ENCODE measurements around the gene P2RY8.
"Not testable (repeated sequence)": the region's sequence is repeated elsewhere in the genome, so short reads cannot be mapped to it uniquely, and the experiment has no call there.

Gene P2RY8, protein sequence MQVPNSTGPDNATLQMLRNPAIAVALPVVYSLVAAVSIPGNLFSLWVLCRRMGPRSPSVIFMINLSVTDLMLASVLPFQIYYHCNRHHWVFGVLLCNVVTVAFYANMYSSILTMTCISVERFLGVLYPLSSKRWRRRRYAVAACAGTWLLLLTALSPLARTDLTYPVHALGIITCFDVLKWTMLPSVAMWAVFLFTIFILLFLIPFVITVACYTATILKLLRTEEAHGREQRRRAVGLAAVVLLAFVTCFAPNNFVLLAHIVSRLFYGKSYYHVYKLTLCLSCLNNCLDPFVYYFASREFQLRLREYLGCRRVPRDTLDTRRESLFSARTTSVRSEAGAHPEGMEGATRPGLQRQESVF

DNA sequence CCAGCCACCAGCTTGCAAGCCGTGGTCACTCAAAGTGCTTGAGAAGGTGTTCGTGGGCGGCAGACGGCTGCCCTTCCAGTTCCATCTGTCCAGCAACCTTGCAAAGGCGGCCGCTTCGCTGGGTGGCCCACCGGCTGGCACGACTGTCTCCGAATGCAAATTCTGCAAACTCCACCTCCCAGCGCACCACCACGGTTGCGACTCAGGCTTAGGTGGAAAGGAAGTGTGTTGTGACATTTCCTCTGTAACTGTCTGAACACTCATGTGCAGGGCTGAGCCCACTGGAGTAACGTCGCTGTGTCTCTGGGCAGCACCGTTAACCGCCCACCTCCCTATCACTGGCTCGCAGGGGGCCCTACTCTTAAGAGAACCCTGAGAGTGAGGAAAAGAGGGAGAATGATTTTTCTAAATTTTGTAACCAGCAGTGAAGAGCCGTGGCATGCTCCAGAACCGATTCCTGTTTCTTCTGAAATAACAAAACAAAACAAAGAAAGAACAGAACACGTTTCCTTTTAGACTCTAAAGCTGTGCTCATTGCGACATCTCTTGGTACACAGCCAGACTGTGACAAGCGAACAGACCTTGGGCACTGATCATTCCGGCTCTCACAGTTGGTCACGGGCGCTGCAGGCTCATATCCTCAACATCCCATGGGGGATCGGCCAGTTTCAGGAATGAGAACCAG, at the start of gene P2RY8:
P2RY8 (minus strand) TSS at position 155 of the 685 bp plus-strand sequence. CDS start 70,627 bp downstream, outside the sequence.
- DNase-seq (ENCODE audit: low spot score): no peak

DNA sequence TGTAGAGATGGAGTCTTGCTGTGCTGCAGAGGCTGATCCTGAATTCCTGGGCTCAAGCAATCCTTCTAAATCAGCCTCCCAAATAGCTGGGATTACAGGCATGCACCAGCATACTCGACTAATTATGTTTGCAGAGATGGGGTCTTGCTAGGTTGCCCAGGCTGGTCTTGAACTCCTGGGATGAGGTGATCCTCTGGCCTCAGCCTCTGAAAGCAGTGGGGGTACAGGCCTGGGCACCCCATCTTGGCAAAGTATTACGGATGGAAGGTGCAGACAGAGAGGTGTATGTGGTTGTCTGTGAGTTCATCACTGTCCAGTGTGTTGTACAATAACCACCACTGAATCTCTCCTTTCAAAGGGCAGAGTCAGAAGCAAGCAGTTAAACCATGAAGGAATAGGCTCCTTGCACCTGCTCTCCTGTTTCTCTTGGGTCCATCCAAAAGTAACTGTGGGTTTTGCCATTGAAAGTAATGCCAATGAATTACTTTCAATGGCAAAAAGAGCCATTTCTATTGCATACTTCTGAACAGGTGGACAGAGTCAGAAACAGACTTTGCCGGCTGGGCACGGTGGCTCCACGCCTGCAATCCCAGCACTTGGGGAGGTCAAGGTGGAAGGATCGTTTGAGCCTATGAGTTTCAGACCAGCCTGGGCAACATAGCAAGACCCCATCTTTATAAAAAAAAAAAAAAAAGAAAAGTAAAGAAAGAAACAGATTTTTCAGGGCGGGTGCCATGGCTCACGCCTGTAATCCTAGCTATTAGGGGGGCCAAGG, 47.4 kb upstream of the P2RY8 start:
- no peak for DNase-seq (ENCODE audit: low spot score)

DNA sequence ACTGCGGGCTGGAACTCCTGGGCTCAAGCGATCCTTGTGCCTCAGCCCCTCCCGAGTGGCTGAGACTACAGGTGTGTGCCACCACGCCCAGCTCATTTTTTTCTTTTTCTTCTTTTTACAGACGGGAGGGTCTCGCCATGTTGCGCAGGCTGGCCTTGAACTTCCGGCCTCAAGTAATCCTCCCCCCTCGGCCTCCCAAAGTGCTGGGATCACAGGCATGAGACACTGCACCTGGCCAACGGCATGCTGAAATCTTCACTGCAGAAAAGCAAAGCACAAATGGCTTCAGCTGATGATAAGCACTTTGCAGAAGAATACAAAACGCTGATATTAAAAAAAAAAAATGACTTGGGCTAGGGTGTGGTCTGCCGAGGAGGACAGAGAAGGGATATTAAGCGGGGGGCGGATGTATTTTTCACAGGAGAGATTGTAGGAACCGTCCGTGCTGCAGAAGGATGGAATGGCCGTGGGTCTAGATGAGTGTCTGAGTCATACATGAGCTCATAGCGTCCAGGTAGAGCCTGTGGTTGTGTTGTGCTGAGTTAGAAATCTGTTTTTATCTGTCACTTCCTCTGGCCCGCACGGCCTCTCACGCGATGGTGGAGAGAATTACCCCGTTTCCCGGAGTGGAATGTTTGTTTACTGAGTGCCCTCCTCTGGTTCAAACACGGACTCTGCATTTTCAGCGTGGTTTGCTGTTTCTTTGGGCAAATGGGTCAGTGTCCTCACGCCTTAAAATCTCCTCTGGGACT, 45.9 kb upstream of the P2RY8 start:
- no peak for DNase-seq (ENCODE audit: low spot score)

DNA sequence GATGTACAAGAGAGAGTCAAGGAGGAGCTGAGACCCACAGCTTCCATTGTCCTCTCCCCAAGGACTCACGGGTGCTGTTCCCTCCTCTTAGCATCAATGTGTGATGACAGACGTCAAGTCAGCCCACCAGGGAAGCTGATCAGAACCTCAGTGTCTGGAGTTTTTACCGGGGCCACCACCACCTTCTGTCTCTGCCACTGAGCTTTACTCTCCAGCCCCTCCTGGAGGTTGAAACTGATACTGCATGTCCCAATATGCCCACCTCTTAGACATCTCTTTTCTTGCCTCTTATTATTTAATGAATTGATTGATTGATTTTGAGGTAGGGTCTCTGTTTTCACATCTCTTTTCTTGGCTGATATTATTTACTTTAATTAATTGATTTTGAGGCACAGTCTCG, 44.1 kb upstream of the P2RY8 start:
- peak; percentile 54 for DNase-seq (ENCODE audit: low spot score)

DNA sequence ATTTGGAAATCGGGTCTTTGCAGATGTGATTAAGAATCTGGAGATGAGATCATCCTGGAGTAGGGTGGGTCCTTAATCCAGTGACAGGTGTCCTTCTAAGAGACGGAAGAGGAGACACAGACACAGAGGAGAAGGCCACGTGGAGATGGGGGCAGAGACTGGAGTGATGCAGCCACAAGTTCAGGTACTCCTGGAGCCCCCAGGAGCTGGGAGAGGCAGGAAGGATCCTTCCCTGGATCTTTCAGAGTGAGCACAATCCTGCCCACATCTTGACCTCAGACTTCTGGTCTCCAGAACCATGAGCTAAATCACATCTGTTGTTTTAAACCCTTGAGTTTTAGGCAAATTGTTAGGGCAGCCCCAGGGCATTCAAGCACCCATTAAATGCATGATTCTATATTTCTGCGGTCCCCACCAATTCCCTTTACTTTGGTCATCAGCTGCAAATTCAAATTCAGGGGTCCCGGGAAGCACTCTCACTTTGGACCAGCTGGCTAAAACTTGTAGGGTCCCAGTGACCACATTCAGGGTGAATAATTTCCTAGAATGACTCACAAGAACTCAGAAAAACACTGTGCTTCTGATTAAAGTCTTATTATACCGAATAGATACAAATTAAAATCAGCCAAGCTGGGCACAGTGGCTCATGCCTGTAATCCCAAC, 41.7 kb upstream of the P2RY8 start:
- no peak for DNase-seq (ENCODE audit: low spot score)

DNA sequence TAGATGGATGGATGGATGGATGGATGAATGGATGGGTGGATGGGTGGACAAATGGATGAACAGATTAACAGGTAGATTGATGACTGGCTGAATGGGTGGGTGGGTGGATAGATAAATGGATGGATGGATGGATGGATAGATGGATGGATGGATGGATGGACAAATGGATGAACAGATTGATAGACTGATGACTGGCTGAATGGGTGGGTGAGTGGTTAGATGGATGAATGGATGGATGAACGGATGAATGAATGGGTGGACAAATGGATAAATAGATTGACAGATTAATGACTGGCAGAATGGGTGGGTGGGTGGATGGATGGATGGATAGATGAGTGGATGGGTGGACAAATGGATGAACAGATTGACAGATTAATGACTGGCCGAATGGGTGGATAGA, 40.9 kb upstream of the P2RY8 start:
- no peak for DNase-seq (ENCODE audit: low spot score)

DNA sequence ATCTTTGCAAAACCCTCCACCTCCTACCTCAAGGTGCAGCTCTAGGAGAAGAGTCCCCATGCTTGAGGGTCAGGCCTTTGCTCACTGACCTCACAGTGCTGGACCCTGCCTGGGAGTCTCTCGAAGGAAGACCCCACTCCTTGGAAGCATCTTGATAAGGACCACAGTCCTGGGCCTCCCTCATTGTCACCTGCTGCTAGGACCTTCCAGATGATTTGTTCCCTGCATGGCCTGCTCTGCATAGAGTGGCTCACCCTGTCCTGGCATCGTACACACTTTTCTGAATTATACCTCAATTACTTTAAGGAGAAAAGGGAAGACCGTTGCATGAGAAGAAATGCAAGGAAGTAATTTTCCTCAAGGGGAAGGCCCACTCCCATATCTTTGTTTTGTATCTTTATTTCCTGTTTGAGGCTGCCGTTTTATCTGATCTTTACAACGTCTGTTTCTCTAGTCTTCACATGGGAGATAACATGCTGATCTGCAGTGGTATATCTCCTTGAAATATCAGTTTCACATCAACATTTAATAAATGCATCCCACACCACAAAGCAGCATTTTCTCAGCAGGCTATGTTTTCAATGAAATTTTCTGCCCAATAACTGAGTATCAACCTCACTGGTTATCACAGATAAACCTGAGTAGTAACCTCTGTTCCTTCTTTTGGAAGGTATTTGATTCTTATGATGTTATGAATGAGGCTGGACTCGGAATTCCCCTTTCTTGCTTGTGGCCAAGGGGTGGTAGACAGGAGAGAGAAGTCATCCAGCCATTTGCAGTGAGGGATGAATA, 39.4 kb upstream of the P2RY8 start:
- no peak for DNase-seq (ENCODE audit: low spot score)

DNA sequence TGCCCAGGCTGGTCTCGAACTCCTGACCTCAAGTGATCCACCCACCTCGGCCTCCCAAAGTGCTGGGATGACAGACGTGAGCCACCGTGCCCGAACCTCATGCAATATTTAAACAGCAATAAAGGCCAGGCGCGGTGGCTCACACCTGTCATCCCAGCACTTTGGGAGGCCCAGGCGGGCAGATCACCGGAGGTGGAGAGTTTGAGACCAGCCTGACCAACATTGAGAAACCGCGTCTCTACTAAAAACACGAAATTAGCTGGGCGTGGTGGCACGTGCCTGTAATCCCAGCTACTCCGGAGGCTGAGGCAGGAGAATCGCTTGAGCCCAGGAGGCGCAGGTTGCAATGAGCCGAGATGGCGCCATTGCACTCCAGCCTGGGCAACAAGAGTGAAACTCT, 37.2 kb upstream of the P2RY8 start:
- DNase-seq (ENCODE audit: low spot score): not testable (repeated sequence)

DNA sequence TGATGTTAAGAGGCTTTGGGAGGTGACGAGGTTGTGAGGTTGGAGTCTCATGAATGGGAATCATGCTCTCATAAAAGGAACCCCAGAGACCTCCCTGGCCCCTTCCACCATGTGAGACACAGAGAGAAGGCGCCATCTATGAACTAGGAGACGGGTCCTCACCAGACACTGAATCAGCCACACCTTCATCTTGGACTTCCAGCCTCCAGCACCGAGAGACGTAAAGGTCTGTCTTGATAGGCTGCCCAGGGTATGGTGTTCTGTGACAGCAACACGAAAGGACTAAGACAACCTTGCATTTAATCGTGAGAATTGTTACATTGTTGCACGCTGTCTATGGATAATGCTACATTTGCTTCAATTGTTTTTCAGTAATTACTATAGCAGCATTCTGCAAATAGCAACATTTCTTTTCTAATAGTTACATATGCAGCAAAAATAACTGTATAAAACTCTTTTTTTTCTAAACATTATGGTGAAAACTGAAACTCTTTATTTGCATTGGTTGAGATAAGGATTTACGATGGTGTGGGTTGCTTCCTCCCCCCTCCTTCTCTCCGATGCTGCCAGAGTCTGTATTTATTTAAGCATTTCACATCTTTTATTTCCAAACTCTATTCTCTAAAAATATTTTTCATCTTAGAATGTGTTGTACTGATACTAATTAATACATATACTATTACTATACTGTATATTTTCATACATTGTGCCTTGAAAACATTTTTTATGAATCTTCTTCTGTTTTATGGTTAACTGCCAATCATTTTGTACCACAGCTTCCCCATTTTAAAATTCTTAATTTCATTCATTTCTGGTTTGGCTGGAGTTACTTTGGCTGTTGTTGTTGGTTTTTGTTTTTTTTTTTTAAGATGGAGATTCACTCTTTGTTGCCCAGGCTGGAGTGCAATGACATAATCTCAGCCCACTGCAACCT, 28.0 kb upstream of the P2RY8 start:
- no peak for DNase-seq (ENCODE audit: low spot score)

DNA sequence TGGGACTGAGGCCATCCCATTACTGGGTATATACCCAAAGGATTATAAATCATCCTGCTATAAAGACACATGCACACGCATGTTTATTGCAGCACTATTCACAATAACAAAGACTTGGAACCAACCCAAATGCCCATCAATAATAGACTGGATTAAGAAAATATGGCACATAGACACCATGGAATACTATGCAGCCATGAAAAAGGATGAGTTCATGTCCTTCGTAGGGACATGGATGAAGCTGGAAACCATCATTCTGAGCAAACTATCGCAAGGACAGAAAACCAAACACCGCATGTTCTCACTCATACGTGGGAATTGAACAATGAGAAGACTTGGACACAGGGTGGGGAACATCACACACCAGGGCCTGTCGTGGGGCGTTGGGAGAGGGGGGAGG, 27.1 kb upstream of the P2RY8 start:
- DNase-seq (ENCODE audit: low spot score): not testable (repeated sequence)

DNA sequence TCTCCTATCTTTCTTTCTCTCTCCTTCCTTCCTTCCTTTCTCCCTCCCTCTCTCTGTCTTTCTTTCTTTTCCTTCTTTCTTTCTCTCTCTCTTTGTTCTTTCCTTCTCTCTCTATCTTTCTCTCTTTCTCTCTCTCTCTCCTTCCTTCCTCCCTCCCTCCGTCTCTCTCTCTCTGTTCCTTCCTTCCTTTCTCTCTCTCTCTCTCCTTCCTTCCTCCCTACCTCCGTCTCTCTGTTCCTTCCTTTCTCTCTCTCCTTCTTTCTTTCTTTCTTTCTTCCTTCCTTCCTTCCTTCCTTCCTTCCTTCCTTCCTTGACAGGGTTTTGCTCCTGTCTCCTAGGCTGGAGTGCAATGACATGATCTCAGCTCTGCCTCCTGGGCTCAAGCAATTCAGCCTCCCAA, 24.2 kb upstream of the P2RY8 start:
- no peak for DNase-seq (ENCODE audit: low spot score)

DNA sequence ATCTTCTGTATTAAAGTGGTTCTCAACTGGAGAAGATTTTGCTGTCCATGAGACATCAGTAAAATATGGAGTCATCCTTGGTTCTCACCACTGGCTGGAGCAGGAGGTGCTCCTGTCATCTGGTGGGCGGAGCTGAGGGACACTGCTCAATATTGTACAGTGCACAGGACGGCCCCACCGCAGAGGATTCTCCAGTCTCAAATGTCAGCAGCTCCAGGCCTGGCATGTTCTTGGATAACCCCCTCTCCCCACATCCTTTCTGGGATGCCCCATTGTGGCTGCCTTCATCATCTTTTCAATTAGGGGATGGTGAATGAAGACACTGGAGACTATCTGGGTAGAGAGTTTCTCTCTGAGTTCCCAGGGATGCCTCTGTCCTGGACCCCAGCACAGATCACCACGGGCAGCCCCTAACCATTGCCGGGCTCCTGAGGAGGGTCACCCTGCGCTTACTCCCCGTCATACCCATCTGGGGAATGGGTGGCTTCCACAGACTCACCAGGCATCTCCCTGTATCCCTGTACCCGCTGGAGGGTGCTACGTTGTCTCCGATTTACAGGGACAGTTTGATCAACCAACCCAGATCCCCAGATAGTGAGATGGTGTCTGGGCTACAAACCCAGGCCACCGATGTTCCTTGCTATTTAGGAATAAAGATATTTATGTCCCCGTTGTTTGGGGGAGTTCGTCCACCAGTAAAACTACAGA, 21.9 kb upstream of the P2RY8 start:
- no peak for DNase-seq (ENCODE audit: low spot score)

DNA sequence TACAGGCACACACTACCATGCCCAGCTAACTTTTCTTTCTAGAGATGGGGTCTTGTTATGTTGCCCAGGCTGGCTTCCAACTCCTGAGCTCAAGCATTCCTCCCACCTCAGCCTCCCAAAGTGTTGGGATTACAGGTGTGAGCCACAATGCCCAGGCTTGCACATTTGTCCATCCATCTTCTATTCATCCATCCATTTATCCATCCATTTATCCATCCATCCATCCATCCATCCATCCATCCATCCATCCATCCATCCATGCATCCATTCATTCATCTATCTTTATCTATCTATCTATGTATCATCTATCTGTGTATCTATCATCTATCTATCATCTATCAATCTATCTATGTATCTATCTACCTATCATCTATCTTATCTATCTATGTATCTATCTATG, 20.5 kb upstream of the P2RY8 start:
- not testable (repeated sequence) for DNase-seq (ENCODE audit: low spot score)

DNA sequence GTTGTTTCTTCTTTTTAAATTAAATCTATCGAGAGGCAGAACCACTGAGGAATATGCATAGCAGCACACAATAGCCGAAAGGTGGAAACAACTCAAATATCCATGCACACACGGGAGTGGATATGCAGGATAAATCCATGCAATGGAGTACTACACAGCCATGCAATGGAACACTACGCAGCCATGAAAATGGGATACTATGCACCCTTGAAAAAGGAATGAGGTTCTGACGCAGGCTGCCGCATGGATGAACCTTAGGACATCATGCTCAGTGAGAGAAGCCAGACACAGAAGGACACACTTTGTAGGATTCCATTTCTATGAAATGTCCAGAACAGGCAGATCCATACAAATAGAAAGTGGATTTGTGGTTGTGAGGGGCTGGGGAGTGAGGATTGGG, 18.4 kb upstream of the P2RY8 start:
- DNase-seq (ENCODE audit: low spot score): no peak

DNA sequence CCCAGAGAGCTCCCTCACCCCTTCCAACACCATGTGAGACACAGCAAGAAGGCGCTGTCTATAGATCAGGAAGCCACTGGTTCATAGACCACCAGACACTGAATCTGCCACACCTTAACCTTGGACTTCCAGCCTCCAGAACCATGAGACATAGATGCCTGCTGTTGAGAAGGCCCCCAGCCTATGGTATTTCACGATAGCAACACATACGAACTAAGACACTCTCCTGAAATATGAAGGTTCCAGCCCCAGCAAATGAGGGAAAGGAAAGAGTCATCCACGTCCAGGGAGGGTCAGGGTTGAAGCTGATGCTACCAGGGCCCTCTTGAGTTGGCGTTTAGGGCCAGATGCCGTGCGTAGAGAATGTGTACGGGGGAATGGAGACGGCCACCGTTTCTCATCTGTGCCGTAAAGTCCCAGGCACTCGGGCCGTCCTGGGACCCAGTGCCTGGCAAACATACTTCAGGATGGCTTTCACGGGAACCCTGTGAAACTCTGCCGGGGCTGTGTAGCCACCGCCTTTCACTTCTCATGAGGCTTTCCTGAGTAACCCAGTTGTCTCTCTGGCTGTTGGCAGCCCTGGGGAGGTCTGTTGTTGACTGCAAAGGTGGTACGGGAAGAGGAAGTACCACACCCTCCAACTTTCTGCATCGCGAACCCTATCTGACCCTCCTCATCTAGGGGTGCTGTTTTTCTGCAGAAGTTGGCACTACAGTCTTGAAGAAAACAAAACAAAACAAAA, 17.7 kb upstream of the P2RY8 start:
- DNase-seq (ENCODE audit: low spot score): no peak

DNA sequence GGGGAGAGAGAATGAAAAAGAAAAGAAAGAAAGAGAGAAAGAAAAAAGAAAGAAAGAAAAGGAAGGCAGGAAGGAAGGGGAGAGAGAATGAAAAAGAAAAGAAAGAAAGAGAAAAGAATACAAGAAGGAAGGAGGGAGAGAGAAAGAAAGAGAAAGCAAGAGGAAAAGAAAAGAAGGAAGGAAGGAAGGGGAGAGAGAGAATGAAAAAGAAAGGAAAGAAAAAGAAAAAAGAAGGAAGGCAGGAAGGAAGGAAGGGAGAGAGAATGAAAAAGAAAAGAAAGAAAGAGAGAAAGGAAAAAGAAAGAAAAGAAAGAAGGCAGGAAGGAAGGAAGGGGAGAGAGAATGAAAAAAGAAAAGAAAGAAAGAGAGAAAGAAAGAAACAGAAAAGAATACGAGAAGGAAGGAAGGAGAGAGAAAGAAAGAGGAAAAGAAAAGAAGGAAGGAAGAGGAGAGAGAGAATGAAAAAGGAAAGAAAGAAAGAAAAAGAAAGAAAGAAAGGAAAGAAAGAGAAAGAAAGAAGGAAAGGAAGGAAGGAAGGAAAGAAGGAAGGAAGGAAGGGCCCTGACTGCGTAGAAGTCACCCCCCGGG, 15.1 kb upstream of the P2RY8 start:
- no peak for DNase-seq (ENCODE audit: low spot score)

DNA sequence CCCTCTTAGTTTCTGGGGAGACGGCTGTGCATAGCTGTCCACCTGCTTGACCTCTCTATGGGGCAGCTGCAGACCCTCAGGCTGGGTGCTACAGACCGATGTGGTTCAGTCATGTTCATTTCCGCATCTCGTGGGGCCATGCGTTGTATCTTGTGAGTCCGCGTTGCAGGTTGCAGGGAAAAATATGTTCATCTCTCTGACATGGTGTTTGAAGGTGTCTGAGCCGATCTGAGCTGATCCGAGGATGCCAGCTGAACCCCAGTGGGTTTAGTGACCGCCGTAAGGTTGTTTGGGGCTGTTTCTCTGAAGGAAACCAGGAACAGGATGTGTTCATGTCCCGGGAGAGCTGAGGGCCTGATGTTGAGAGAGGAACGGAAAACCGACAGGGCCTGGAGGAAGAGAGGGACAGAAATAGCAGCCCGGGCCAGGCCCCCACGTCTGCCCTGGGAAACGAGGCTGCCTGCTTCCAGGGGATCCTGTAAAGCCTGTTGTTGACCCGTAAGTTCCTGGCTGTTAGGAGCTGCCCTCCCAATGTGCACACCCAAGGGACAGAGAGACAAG, 9.8 kb upstream of the P2RY8 start:
- DNase-seq (ENCODE audit: low spot score): no peak
